ENCODE data around the gene TCF12.
"Not testable (repeated sequence)": the region's sequence is repeated elsewhere in the genome, so short reads cannot be mapped to it uniquely, and the experiment has no call there.

The TCF12 gene

DNA sequence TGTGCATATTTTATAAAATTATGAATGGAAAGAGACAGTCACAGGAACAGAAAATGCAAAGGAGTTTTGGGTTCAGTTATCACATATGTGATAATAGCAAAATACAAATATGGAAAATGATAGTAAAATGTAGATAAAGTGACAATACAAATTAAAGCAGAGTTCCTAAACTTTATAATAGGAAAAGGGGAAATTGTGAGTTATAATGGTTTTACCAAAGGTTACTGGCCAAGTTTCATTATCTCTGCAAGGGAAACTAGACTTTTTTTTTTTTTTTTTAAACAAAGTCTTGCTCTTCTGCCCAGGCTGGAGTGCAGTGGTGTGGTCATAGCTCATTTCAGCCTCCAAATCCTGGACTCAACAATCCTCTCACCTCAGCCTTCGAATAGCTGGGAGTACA lies 229.2 kb downstream of the TCF12 start:
- no peak for DNase-seq

- no peak for DNase-seq
Measured at GRCh38 chr15:57148262-57148661, 229.8 kb downstream of the TCF12 start.

GRCh38 chr15:57149196-57149595 lies 230.8 kb downstream of the TCF12 start:
- no peak for DNase-seq

- DNase-seq: no peak
Measured at GRCh38 chr15:57150066-57150865, 231.8 kb downstream of the TCF12 start.

GRCh38 chr15:57150866-57151203 lies 232.4 kb downstream of the TCF12 start:
- DNase-seq: not testable (repeated sequence)

DNA sequence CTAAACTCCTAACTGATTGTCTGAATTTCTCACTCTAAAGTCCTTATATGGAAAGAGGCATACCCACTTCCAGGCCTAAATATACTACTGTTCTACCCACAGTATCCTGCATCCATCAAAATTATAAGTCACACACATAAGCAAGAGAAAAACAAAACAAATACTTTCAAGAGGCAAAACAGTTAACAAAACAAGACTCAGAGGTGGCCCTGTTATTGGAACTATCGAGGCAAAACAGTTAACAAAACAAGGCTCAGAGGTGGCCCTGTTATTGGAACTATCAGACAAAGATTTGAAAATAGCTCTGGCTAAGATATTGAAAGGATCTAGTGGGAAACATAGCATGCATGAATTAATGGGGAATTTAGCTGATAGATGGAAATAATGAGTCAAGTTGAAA lies 233.7 kb downstream of the TCF12 start:
- DNase-seq: no peak

GRCh38 chr15:57152666-57153539 lies 234.5 kb downstream of the TCF12 start:
- DNase-seq: no peak

GRCh38 chr15:57156210-57156884 lies 237.9 kb downstream of the TCF12 start:
- no peak for DNase-seq

DNA sequence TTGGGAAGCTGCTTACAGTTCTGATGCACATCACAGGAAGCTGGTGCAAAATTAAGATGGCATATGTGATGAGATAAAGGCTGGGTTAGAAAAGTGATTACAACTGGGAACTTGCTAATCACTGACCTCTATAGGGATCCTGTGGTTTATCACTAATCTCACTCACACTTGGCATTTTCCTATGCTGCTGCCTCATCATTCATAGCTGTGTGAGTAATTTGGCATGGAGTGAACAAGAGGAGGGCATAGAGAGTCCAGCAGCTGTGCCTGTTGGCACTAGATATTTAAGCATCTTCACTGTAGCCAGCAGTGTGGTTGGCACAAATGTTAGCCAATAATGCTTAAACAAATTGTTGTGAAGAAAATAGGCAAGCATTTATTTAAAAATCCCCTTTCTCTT lies 240.1 kb downstream of the TCF12 start:
- DNase-seq: no peak

DNA sequence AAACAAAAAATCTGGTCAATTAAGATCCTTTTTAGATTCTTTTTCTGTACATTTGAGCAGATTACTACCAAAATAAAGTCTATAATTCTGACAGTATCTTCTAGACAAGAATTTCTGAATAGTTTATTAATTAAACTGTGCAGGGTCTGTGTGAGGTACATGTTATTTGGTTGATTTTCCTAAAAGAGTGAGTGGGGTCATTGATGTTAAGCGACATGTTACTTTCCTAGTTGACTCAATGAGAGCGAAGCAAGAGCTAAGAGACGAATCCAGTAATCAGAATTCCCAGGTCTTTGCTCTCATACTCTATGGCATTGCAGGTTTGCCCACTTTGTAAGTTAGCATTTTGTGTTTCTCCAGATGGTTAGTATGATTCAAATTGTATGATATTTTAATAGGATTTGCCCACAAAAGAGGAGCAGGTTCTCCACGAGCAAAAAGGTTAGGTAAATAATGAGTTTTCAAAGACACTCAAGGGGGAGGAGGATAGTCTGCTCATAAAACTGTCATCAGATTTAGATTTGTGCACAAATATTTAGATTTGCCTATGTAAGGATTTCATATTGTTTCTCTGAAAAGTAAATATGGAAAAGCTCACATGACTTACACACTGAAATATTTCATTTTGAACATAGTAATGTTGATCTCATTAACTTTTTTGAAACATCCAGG lies 240.7 kb downstream of the TCF12 start:
- no peak for DNase-seq

DNA sequence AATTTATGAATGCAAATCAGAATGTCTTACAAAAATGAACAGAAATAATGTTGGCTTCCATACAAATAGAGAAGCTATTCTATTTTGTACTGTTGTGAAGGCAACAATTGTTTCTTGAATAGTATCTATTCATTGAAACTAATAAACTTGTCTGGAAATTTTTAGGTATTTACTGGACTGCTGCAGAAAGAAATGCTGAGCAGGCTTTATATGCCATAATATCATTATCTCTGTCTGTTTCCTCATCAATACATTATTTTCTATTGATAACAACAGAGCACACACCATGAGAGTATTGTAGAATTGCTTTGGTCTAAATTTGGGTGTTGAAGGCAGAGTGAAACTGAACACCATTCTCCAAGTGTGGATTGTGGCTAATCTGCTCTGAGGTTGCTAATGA lies 241.3 kb downstream of the TCF12 start:
- DNase-seq: no peak

- no peak for DNase-seq
Measured at GRCh38 chr15:57160823-57161560, 242.5 kb downstream of the TCF12 start.

DNA sequence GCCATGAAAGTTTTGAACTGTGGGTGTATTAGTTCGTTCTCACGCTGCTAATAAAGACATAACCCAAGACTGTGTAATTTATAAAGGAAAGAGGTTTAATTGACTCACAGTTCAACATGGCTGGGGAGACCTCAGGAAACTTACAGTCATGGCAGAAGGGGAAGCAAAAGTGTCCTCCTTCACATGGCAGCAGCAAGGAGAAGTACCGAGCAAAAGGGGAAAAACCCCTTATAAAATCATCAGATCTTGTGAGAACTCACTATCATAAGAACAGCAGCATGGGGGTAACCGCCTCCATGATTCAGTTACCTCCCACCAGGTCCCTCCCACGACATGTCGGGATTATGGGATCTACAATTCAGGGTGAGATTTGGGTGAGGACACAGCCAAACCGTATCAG lies 245.8 kb downstream of the TCF12 start:
- not testable (repeated sequence) for DNase-seq

- no peak for DNase-seq
Measured at GRCh38 chr15:57165992-57166391, 247.5 kb downstream of the TCF12 start.

DNA sequence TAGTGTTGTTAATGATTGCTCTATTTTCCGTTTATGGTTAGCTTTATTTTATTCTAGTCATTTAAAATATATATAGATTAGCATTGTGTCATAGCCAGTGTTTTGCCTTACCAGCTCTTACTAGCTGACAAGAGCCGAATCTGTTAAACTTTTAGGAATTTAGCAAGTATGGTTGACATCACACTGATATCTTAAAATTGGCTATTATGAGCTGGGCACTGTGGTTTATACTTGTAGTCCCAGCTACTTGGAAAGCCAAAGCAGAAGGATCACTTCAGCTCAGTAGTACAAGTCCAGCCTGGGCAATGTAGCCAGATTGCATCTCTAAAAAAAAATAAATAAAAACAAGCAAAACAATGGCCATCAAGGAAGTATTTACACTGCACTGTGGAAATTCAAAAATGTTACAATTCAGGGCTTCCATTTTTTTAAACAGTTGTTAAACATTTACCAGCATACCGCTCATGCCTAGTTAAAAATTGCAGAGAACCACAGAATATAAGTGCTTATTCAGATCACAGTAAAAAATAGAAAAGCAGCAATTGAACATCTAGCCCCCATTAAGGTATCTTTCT lies 249.5 kb downstream of the TCF12 start:
- no peak for DNase-seq

DNA sequence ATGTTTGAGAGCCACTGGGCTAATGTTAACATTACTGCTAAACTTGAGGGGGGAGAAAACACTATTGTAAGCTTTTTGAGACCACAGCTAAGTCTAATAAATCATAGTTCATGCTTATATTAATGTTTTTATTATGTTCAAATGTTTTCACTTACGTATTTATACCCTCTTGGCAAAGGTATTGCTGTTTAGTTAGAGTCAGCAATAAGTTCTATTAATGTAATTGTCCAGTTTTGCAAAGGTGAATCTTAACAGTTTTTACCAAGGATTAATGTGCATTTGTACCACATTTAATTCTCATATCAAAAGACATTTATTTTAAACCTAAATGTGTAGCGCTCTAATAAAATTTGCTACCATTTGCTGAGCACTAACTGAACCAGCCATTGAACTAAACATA lies 251.2 kb downstream of the TCF12 start:
- DNase-seq: no peak

DNA sequence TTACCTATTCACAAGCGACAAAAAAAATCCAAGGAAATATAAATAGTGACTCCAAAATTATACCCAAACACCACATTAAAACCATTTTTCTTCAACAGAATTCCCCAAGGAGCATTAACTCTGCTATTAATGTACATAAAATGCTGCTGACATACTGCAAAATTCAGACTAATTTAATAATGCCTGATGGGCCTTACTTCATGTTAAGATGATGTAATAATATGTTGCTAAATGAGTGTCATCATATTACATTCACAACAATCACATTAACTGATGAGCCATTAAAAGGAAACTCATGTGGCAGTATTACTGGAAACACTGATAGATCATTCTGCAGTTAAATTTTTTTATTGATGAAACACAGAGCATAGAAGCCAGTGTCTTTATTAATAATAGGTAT lies 253.0 kb downstream of the TCF12 start:
- DNase-seq: no peak

GRCh38 chr15:57172925-57173324 lies 254.5 kb downstream of the TCF12 start:
- no peak for DNase-seq

GRCh38 chr15:57183041-57183440 lies 264.6 kb downstream of the TCF12 start:
- DNase-seq: no peak

- DNase-seq: no peak
Measured at GRCh38 chr15:57183614-57184344, 265.3 kb downstream of the TCF12 start.

GRCh38 chr15:57184502-57184901 lies 266.1 kb downstream of the TCF12 start:
- DNase-seq: no peak
